ENCODE results near the gene SND1. TPM values are rescaled to one million over a fixed set of nuclear protein-coding genes. Genes with fewer than 3 reads are reported as not detected.

SND1 gene
- total and polyA plus RNA-seq, 10 donors = 61.7 to 173 (median 116) TPM

DNA sequence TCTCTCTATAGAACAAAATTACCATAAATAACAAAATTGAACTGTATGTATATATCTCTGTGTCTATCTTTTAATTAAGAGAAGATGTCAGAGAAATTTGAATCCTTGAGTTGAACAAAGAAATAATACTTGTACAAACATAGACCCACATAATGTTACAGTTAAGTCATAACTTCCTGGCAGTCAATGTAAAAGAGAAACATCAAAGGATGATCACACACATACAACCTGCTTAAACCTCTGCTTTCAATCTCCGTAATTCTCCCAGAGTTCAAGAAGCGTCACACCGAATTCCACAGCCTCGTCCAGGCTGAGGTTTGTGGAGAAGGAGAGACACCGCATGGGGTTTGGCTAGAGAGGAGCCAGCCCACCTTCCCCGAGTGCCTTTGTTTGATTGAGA, 419.4 kb downstream of the SND1 start:
- DNase-seq = no peak
- no peak for TF ChIP-seq POLR2AphosphoS5 (IDR thresholded peaks at IDR 0.05)
- no peak for TF ChIP-seq POLR2A (IDR thresholded peaks at IDR 0.05)
- TF ChIP-seq, protein P1, sequence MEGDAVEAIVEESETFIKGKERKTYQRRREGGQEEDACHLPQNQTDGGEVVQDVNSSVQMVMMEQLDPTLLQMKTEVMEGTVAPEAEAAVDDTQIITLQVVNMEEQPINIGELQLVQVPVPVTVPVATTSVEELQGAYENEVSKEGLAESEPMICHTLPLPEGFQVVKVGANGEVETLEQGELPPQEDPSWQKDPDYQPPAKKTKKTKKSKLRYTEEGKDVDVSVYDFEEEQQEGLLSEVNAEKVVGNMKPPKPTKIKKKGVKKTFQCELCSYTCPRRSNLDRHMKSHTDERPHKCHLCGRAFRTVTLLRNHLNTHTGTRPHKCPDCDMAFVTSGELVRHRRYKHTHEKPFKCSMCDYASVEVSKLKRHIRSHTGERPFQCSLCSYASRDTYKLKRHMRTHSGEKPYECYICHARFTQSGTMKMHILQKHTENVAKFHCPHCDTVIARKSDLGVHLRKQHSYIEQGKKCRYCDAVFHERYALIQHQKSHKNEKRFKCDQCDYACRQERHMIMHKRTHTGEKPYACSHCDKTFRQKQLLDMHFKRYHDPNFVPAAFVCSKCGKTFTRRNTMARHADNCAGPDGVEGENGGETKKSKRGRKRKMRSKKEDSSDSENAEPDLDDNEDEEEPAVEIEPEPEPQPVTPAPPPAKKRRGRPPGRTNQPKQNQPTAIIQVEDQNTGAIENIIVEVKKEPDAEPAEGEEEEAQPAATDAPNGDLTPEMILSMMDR (IDR thresholded peaks at IDR 0.05 in 8 of 11, conservative IDR thresholded peaks at IDR 0.05 in 3 of 11) = no peak
- H3K4me3 ChIP-seq = no peak overlapping the region
- intact Hi-C loops (cut with DNase I; ENCODE audit: low total_unique reads) = no loop called here
- no peaks in the 10 kb centered on the region for H3K27me3 ChIP-seq (replicated peaks in 1 of 7)
- no peak overlapping the region for H3K27ac ChIP-seq
- no peaks in the 10 kb centered on the region for H3K9me3 ChIP-seq
- WGBS, 5 donors = 75 to 87% (median 82%) methylated on average over 6 of the region's 6 CpGs
- peaks cover 0 to 19% (median 7%) of the 10 kb centered on the region in 6 donors for H3K4me1 ChIP-seq
- peaks cover 0 to 66% (median 7%) of the 10 kb centered on the region in 6 donors for H3K36me3 ChIP-seq

GRCh38 chr7:128071801-128072200, 419.8 kb downstream of the SND1 start:
- intact Hi-C loops (cut with DNase I; ENCODE audit: low total_unique reads) = no loop called here
- Histone ChIP-seq H3K36me3 (peaks cover 0 to 66% (median 8%) of the 10 kb centered on the region in 6 donors), H3K9me3 (no peaks in the 10 kb centered on the region), H3K4me3 (no peak overlapping the region), H3K4me1 (peaks cover 0 to 23% (median 10%) of the 10 kb centered on the region in 6 donors), H3K27ac (no peak overlapping the region), H3K27me3 (replicated peaks in 1 of 7) (no peaks in the 10 kb centered on the region)
- 70 to 93% (median 84%) methylated on average over 9 to 11 of the region's 11 CpGs for WGBS, 5 donors
- DNase-seq = no peak
- TF ChIP-seq POLR2A (IDR thresholded peaks at IDR 0.05) = no peak
- TF ChIP-seq, protein P1 (IDR thresholded peaks at IDR 0.05 in 8 of 11, conservative IDR thresholded peaks at IDR 0.05 in 3 of 11) = no peak
- TF ChIP-seq POLR2AphosphoS5 (IDR thresholded peaks at IDR 0.05) = no peak

GRCh38 chr7:128073671-128074310, 421.8 kb downstream of the SND1 start:
- no peak overlapping the region for H3K4me3 ChIP-seq
- intact Hi-C loops (cut with DNase I; ENCODE audit: low total_unique reads) = no loop called here
- peaks cover 0 to 74% (median 25%) of the 10 kb centered on the region in 6 donors for H3K36me3 ChIP-seq
- no peak overlapping the region for H3K27ac ChIP-seq
- no peaks in the 10 kb centered on the region for H3K27me3 ChIP-seq (replicated peaks in 1 of 7)
- H3K9me3 ChIP-seq = no peaks in the 10 kb centered on the region
- WGBS, 5 donors = 86 to 92% (median 88%) methylated on average over 15 of the region's 15 CpGs
- peaks cover 0 to 30% (median 13%) of the 10 kb centered on the region in 6 donors for H3K4me1 ChIP-seq
- TF ChIP-seq, protein P1 (IDR thresholded peaks at IDR 0.05 in 8 of 11, conservative IDR thresholded peaks at IDR 0.05 in 3 of 11) = no peak
- TF ChIP-seq POLR2AphosphoS5 (IDR thresholded peaks at IDR 0.05) (no peak), POLR2A (IDR thresholded peaks at IDR 0.05) (no peak)
- peak; percentile 41 for DNase-seq

DNA sequence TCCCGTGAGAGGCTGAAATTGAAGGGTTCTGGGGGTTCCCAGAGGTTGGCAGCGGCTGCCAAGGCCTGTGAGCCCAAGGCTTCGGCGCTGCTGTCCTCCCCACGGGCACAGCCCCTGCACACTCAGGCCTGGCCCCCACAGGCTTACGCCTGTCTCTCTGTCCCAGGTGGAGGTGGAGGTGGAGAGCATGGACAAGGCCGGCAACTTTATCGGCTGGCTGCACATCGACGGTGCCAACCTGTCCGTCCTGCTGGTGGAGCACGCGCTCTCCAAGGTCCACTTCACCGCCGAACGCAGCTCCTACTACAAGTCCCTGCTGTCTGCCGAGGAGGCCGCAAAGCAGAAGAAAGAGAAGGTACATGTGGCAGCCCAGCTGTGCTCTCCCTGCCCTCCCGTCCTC, 422.3 kb downstream of the SND1 start:
- DNase-seq = peak; percentile 63
- intact Hi-C loops (cut with DNase I; ENCODE audit: low total_unique reads) = no loop called here
- Histone ChIP-seq H3K27ac (no peak overlapping the region), H3K4me3 (no peak overlapping the region), H3K4me1 (peaks cover 0 to 30% (median 13%) of the 10 kb centered on the region in 6 donors), H3K27me3 (replicated peaks in 1 of 7) (no peaks in the 10 kb centered on the region), H3K36me3 (peaks cover 0 to 79% (median 28%) of the 10 kb centered on the region in 6 donors), H3K9me3 (no peaks in the 10 kb centered on the region)
- 87 to 96% (median 93%) methylated on average over 18 to 19 of the region's 19 CpGs for WGBS, 5 donors
- TF ChIP-seq, protein P1 (IDR thresholded peaks at IDR 0.05 in 8 of 11, conservative IDR thresholded peaks at IDR 0.05 in 3 of 11) = no peak
- TF ChIP-seq POLR2AphosphoS5 (IDR thresholded peaks at IDR 0.05) = peak in 1 of 3 donors; percentile 12
- no peak for TF ChIP-seq POLR2A (IDR thresholded peaks at IDR 0.05)
